Gastrocnemius medialis (tissue), 4 donors: ENCODE results near the gene ACTBL2.

Experiments used
- POLR2A ChIP-seq, 2 donors: fragments of 450-650 bp; IDR thresholded peaks; one replicate each; pipeline ENCODE4 v1.6.1; 2017; ENCODE audit warnings: antibody characterized with exemption in 2 of 2, mild to moderate bottlenecking in 2 of 2, moderate library complexity in 2 of 2
- TF ChIP-seq, protein P1 (sequence below), 5 experiments: fragments of 450-650 bp in 3 of 5; fragments of 200-600 bp in 2 of 5; sonication (generic) in 2 of 5; IDR thresholded peaks in 4 of 5; conservative IDR thresholded peaks in 1 of 5; 1 replicate in 4 of 5; 2 replicates in 1 of 5; pipeline ENCODE4 v1.5.1; 2016 to 2019; ENCODE audit warnings: antibody characterized with exemption in 5 of 5, mild to moderate bottlenecking in 3 of 5, moderate library complexity in 3 of 5

DNA sequence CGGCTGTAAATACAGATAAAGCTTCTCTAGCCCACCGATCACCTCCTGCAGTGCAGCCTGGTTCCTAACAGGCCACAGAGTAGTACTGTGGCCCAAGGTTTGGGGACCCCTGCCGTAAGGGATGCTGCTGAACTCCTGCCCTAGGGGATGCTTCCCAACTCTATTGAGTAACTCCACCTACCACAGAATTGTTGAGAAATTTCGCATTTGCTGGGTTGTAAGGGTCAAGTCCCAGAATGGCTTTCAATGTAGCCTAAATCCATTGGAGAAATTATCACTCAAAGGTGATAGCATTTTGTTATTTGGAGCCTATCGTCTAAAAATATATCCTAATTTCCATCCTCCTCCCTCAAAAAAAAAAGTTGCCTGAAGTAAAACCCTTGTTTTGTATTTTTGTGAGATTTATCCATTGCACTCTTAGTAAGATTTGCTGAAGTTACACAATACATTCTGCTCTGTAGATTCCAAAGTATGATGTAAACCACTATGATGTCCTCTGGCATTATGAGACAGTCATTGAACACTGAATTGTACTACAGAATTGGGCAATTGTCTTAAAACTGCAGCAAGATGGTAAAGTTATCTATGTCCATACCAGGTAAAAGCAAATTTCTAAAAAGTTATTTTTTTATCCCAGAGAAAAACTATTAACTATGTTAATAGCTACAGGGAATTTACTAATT lies 14.0 kb downstream of the ACTBL2 start:
- TF ChIP-seq, protein P1, sequence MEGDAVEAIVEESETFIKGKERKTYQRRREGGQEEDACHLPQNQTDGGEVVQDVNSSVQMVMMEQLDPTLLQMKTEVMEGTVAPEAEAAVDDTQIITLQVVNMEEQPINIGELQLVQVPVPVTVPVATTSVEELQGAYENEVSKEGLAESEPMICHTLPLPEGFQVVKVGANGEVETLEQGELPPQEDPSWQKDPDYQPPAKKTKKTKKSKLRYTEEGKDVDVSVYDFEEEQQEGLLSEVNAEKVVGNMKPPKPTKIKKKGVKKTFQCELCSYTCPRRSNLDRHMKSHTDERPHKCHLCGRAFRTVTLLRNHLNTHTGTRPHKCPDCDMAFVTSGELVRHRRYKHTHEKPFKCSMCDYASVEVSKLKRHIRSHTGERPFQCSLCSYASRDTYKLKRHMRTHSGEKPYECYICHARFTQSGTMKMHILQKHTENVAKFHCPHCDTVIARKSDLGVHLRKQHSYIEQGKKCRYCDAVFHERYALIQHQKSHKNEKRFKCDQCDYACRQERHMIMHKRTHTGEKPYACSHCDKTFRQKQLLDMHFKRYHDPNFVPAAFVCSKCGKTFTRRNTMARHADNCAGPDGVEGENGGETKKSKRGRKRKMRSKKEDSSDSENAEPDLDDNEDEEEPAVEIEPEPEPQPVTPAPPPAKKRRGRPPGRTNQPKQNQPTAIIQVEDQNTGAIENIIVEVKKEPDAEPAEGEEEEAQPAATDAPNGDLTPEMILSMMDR (IDR thresholded peaks at IDR 0.05 in 4 of 5, conservative IDR thresholded peaks at IDR 0.05 in 1 of 5) = no peak
- no peak for TF ChIP-seq POLR2A (IDR thresholded peaks at IDR 0.05)
